ENCODE measurements around the gene MMADHC. TPM values are rescaled to one million over a fixed set of nuclear protein-coding genes. Genes with fewer than 3 reads are reported as not detected.

Gene MMADHC
- total RNA-seq, 1 donor from 2014 or later = 110 TPM

DNA sequence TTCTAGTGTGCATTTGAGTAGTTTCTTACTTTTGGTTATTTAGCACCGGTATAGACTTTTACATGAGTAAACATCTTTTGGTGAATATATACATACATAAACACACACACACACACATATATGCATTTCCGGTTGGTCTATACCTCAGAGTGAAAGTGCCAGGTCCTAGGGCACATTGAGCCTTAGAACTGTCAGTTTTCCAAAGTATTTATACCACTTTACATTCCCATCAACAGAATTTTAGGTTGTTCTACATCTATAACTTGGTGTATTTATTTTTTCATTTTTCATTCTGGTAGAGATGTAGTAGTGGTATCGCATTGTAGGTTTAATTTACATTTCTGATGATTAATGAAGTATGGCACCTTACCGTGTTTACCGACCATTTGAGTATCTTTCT is 22.6 kb downstream of the MMADHC start:
- DNase-seq (ENCODE audit: missing footprints) = no peak
- intact Hi-C loops (cut with DNase I) = no loop called here
- no peak for ATAC-seq

DNA sequence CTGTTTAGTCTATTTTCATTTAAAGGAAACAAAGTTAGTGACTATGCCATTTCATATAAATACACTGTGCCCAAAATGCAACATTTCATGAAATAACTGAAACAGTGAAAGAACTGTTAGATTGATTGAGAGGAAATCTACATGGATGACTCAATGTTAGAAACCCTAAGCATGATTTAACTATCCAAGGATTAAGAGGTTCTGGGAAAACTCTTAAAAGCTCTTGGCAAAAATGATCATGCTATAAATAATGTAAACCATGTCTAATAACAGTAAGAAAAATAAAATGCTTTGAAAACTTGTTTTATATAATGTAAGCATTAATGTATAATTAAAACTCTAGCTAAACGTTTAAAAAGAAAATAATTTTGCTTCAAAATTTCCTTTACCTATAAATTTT is 23.5 kb downstream of the MMADHC start:
- DNase-seq (ENCODE audit: missing footprints) (no peak), ATAC-seq (no peak)
- intact Hi-C loops (cut with DNase I) = no loop called here

DNA sequence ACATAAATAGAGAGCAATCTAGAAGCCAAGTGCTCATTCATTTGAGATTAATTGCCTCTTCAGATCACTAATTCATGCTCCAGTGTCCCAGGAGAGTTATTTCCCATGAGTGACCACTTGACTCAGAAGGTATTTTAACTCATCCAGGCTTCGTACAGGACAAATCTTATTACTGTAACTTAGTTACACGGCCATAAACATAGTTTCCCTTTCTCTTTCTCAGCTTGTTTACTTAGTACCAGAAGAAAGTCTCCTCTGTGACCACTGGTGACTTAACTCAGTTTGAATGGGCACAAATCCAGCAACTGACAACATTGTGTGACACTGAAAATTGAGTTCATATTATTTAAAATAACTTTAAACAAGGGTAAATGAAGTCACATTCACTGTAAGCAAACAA is 25.3 kb downstream of the MMADHC start:
- ATAC-seq = no peak
- intact Hi-C loops (cut with DNase I) = no loop called here
- DNase-seq (ENCODE audit: missing footprints) = no peak

DNA sequence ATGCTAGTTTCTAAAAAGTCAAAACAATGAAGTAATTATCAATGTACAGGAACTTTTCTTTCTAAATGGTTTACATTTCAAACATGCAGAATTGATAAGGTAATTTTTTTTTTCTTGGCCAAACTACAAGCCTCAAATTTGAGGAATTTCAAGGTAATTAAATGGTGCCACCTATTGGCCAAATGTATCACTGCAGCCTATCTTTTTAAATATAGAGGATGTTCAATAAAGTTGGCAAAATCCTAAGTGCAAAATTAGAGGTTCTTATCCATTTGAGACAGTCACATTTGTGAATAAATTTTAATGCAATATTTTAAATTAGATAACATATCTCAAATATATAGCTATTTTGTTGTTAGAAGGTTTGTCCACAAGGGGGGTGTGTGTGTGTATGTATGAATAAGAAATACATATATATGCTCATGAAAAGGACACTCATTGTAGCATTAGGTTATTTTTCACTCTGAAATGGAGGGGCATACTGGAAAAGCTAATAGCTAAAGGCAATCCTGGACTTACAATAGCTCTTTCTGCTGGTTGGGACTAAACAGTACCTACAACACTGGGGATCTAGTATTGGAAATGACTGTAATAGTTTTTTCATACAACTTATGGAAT is 26.2 kb downstream of the MMADHC start:
- no peak for DNase-seq (ENCODE audit: missing footprints)
- intact Hi-C loops (cut with DNase I) = loop anchor here (1.0 kb wide), 1 partner anchor 544 kb away; no protein-coding TSS in a partner anchor
- ATAC-seq = no peak

DNA sequence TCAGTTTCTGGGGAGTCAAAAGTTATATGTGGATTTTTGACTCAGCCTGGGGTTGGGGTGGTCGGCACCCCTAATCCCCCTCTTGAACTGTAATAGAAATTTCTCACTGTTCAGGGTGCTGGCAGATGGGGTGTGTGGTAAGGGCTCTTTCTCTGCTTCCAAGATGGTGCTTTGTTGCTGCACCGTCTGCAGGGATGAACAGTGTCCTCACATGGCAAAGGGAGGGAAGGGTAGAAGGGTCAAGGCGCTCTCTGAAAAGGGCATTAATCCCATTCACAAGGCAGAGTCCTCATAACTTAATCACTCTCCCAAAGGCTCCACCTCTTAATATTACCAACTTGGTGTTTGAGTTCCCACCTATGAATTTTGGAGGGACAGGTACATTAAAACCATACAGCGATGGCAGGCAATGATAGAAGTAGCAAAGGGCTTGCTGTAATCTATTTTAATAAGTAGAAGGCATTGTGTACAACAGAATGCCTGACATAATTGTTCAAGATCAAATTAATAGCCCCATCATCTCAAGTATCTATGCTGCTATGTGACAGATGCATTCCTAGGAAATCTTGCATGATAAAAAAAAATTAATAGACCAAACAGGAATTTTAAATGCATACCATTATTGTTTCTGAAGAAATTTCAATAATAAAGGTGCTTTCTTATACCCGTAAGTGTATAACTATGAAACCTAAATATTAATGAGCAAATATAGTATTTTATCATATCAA is 28.1 kb downstream of the MMADHC start:
- no peak for ATAC-seq
- no peak for DNase-seq (ENCODE audit: missing footprints)
- intact Hi-C loops (cut with DNase I) = no loop called here

DNA sequence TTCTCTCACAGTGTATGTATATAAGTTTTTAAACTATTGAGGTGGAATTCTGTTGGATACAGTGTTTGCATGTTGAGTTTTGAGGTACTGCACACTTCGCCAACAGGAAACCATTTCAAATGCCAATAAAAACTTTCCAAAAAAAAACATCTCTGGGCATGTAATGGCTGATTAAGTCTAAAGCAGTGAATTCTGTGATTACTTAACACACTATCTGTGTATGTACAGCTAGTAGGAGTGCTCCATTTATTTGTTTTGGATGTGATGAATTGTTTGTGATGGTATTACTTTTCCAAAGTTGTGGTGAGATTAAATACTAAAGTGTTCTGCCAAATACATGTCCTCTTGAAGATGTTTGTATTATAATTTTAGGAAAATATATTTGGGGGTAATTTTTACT is 31.1 kb downstream of the MMADHC start:
- intact Hi-C loops (cut with DNase I) = no loop called here
- DNase-seq (ENCODE audit: missing footprints) (no peak), ATAC-seq (no peak)

DNA sequence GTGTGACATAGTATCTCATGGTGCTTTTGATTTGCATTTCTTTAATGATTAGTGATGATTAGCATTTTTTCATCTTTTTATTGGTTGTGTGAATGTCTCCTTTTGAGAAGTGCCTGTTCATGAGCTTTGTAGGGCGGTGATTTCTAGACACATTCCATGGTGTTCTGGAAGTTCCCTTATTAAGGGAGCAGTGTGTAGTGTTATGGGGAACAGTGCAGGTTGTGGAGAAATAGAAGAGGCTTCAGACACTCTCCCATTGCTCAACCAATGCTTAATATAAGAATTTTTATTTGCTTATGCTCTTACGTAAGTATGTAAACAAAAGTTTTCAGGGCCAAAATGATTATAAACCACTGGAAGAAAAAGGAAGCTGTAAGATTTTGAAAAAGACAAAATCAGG is 34.7 kb downstream of the MMADHC start:
- intact Hi-C loops (cut with DNase I) = no loop called here
- ATAC-seq (no peak), DNase-seq (ENCODE audit: missing footprints) (no peak)

DNA sequence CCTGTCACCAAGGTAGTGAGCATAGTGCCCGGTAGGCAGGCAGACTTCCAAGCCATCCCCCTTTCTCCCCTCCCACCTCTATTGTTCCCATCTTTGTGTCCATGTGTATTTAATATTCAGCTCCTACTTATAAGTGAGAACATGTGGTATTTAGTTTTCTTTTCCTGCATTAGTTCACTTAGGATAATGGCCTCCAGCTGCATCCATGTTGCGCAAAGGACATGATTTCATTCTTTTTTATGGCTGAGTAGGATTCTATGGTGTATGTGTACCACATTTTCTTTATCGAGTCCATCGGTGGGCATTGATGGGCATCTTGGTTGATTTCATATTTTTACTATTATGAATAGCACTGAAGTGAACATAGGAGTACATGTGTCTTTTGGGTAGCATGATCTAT is 35.3 kb downstream of the MMADHC start:
- DNase-seq (ENCODE audit: missing footprints) (no peak), ATAC-seq (no peak)
- intact Hi-C loops (cut with DNase I) = no loop called here

DNA sequence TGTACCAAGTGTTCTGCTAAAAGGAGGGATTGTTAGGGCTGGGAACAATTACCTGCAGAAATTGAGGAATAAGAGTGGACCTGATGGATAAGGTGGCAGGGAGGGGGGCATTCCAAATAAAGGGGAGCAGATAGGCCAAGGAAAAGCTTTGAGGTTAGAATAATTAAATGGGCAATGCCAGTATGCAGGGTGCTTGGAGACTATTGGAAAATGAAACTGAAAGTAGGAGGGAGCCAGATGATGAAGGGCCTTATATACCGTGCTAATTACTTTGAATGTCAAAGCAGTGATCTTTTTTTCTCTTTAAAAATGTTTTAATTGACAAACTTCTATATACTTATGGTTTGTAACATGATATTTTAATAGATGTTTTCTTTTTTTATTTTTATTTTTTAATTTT is 42.9 kb downstream of the MMADHC start:
- ATAC-seq (no peak), DNase-seq (ENCODE audit: missing footprints) (no peak)
- intact Hi-C loops (cut with DNase I) = no loop called here

DNA sequence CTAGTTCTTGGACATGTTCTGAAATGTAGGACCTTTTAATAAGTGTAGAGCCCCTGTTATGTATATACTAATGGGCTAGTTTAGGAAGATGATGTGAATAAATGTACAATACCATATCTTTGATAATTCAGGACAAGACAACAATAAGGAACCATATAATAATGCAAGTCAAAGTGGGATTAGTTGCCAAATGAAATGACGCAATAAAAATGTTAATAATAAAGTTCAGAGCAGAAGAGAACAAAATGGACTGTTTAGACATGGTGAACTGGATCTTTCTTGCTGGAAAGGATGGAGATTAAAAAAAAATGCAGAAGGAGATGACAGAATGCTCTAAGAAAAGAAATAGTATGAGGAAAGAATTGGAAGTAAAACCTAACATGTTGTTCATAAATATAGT is 43.7 kb downstream of the MMADHC start:
- intact Hi-C loops (cut with DNase I) = no loop called here
- no peak for DNase-seq (ENCODE audit: missing footprints)
- no peak for ATAC-seq

DNA sequence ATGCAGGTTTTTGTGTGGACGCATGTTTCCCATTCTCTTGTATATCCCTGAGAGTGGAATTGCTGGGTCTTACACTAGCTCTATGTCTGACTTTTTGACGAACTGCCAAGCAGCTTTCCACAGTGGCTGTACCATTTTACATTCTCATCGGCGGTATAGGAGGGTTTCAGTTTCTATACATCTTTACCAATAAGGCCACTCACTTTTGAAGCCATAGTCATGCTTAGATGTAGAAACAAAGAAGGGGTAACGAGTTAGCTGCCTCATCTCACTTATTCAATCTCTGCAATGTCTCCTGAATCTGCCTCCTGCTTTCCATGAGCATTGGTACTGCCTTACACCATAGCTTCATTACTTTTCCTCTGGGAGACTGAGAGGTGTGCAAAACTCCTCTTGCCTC is 47.4 kb downstream of the MMADHC start:
- no peak for ATAC-seq
- DNase-seq (ENCODE audit: missing footprints) = no peak
- intact Hi-C loops (cut with DNase I) = no loop called here

DNA sequence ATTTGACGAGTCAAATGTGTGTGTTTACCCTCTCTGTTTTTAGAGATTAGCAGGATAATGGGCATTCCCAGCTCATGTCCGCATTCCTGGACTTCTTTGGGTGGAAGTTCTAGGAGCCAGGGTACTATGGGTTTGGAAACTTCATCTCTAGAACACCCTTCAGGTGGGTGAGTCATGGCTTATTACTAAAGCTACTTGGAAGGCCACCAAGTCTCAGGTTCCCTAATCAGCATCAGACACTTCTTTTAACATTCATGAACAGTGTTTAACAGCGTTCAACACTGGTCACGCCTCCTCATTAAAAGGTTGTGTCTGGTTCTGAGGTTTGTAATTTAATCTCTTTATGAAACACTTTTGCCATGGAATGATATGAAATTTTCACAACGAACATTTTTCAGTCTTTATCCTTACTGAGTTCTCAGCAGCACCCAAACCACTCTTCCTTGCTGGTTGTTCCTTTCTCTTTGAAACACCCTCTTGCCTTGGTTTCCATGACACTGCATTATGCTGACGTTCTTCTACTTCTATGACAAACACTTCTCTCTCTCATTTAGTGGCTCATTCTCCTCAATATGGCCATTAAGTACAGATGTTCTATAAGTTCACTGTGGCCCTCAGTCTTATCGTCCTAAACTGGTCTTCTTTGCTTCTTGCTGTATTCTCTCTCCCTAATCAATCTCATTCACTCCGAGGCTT is 49.3 kb downstream of the MMADHC start:
- intact Hi-C loops (cut with DNase I) = no loop called here
- no peak for ATAC-seq
- no peak for DNase-seq (ENCODE audit: missing footprints)

DNA sequence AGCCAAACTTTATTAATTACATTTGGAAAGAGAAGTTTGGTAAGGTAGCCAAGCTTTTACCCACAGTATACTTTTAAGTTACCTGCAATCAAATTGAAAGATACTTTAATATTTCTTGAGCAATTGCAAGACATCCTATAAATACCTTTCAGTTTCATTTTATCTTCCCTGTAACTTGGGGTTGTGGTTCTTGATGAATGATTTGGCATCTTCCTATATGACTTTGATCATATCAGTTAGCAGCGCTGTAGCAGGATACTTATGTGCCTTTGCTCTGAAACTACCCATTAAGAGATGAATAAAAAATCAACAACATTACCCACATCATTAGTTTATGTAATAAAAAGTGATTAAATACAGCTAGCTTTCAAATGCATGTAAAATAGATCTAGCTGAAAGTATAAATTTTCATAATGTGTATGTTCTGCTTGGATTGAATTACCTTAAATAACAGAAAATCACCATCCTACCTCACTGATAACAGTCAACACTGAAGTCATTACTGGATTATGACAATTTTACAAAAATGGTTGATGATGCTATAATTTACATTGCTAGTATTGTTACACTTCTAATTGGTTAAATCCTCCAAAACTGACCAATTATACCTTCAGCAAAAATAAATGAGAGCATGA is 50.4 kb downstream of the MMADHC start:
- ATAC-seq (no peak), DNase-seq (ENCODE audit: missing footprints) (no peak)
- intact Hi-C loops (cut with DNase I) = no loop called here

DNA sequence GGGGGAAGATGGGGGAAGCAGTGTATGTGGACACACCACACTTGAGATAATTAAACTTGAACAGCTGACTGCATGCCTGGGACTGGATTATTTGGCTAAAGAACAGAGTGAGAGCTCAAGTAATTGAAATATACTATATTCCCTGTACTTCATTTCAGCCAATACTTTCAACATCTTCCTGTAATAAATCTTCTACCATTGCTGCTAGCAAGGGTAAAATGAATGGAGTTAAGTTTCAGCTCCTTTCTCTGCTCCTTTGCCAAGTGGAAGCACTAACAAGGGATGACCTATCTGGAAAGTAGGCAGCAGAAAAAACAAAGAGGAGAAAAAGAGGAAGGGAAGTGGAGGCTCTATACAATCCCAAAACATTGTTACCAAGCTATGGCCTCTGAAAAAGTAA is 50.9 kb downstream of the MMADHC start:
- intact Hi-C loops (cut with DNase I) = no loop called here
- no peak for ATAC-seq
- DNase-seq (ENCODE audit: missing footprints) = no peak

DNA sequence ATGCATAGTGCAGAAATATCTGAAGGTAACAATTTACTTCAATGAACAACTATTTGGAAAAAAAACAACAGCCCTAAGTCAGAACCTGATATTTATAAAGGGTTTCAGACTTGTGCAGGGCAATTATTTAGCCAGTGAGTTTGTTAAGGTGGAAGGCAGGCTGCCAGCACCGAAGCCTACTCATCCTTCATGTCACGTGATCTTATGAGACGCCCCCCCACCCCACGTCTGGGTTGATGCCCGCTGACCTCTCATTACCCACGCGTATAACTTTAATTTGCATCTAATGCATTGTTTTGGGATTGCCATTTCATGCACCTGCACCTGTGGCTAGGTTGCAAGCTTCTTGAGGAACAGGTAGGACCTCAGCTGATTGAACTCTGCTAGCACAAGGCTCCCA is 52.9 kb downstream of the MMADHC start:
- intact Hi-C loops (cut with DNase I) = no loop called here
- DNase-seq (ENCODE audit: missing footprints) = no peak
- ATAC-seq = no peak

DNA sequence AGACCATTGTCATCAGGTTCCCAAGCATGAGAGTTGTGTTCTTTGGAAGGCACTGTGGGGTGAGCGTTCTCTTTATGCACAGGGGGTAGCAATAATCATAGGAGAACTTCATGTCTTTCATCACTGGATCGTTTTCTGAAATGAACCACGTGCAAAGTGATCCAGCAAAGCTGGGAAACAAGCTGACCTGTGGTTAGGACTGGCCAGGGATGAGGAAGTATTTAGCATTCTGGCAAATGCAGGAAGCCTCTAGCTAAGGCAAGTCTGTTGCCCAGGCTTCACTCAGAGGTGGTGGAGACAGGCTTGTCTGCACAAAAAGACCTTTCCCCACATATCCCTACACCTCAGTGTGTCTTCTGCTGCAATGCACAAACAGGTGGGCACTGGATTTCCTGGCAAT is 58.6 kb downstream of the MMADHC start:
- no peak for ATAC-seq
- intact Hi-C loops (cut with DNase I) = no loop called here

DNA sequence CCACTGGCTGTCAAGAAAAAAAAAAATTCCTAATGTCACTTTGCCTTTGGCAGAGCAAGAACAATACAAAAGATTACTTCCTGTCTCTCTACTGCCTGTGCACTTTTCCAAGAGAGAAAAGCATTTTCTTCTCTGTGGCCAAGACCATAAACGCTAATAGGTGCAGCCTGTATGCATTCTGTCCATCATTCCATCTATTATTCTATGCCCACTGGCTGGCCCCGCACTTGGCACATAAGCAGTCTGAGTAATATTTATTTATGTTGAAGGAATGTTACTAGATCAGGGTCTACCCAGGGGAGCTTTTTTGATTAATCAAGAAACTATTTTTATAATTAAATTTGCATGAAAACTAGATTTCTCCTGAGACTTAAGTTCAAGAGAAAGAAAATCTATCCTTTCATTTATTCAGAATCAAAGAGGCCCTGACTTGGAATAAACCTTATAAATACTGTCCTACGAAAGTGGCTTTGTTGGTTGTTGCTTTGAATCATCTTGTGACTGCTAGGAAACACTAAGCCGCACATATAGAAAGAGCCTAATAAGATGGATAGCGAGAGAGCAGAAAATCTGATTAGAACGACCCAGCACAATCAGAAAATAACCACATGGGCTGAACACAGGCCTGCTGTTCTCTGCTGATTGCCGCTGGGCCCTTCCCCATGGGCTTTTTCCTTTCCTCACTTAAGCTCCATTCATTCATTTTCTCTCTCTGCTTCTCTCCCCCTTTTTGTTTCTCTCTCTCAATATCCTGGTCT is 59.4 kb downstream of the MMADHC start:
- intact Hi-C loops (cut with DNase I) = no loop called here
- DNase-seq (ENCODE audit: missing footprints) (no peak), ATAC-seq (no peak)

More for the DNA sequence above, 58.6 kb downstream of the MMADHC start:
- DNase-seq (ENCODE audit: missing footprints) = no peak

DNA sequence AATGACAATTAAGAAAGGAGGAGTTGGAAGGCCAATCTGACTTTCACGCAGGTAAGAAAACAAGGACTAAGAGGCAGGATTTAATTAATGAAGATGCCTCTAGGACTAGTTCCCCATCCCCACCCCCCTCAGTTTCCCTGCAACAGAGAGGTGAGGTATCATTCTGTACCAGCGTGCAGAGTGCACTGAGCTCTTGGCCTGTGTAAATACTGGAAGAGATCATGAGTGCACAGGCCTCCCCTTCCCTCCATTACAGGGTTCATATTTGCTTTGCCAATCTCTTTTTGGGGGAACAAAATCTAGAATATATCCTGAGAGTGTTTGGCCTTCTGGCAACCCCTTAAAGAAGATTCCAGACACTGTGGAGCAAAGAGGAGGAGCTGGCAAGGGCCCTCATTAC is 60.9 kb downstream of the MMADHC start:
- DNase-seq (ENCODE audit: missing footprints) = no peak
- ATAC-seq = no peak
- intact Hi-C loops (cut with DNase I) = no loop called here

DNA sequence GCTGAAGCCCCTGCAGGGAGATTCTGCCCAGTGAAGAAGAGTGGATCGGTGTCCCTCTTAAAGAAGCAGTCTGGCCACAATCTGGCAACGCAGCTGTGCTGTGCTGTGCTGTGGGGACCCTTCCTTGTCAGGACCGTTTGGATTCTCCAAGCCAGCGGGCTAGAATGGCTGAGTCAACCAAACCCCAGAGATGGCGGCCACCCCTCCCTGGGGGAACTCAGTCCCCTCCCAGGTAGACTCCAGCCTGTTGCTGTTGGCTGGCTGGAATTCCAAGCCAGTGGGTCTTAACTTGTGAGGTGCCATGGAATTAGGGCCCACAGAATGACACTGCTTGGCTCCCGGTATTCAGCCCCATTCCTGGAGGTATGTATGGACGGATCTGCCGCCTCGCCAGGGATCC is 62.3 kb downstream of the MMADHC start:
- ATAC-seq (no peak), DNase-seq (ENCODE audit: missing footprints) (no peak)
- intact Hi-C loops (cut with DNase I) = no loop called here

Measured in Right ventricle myocardium inferior (tissue), 1 donor.